ENCODE measurements around the gene TMEM88.

DNA sequence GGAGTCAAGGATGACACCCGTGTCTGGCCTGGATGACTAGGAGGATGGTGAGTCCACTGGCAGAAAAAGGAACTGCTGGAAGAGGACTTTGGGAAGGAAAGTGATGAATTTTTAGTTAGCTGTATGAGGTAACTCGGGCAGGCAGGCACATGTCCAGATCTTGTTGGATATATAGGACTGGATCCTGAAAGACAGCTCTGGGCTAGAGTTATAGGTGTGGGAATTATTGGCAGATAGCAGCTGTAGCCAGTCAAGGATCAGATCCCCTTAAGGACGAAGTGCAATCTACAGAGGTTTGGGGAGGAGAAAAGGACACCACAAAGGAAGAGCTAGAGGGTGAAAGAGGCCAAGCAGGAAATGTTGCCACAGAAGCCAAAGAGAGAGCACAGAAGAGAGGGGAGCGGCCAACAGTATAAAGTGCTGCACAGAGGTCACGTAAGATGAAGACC, 13.0 kb downstream of the TMEM88 start:
- TF ChIP-seq, protein P1, sequence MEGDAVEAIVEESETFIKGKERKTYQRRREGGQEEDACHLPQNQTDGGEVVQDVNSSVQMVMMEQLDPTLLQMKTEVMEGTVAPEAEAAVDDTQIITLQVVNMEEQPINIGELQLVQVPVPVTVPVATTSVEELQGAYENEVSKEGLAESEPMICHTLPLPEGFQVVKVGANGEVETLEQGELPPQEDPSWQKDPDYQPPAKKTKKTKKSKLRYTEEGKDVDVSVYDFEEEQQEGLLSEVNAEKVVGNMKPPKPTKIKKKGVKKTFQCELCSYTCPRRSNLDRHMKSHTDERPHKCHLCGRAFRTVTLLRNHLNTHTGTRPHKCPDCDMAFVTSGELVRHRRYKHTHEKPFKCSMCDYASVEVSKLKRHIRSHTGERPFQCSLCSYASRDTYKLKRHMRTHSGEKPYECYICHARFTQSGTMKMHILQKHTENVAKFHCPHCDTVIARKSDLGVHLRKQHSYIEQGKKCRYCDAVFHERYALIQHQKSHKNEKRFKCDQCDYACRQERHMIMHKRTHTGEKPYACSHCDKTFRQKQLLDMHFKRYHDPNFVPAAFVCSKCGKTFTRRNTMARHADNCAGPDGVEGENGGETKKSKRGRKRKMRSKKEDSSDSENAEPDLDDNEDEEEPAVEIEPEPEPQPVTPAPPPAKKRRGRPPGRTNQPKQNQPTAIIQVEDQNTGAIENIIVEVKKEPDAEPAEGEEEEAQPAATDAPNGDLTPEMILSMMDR (conservative IDR thresholded peaks at IDR 0.05; ENCODE audit: low read length), result no peak
- TF ChIP-seq EZH2phosphoT487 (IDR thresholded peaks at IDR 0.05; ENCODE audit: borderline replicate concordance), result no peak

All from Loucy (cell line).